ENCODE results near the gene LRBA.

The LRBA gene

DNA sequence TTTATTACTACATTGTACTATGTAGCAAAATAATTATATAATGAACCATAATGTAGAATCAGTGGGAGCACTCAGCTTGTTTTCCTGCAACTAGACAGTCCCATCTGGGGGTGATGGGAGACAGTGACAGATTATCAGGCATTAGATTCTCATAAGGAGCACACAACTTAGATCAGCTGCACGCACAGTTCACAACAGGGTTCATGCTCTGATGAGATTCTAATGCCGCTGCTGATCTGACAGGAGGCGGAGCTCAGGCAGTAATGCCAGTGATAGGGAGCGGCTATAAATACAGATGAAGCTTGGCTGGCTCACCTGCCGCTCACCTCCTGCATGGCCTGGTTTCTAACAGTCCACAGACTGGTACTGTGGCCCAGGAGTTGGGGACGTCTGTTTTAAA is 233.9 kb downstream of the LRBA start:
- no peak overlapping the region for H3K27ac ChIP-seq
- ChIA-PET POLR2A (ENCODE audit: low non-redundant PET) (no interaction called here), CTCF (no interaction called here)
- DNase-seq (ENCODE audit: low spot score): no peak
- TF ChIP-seq, protein P1, sequence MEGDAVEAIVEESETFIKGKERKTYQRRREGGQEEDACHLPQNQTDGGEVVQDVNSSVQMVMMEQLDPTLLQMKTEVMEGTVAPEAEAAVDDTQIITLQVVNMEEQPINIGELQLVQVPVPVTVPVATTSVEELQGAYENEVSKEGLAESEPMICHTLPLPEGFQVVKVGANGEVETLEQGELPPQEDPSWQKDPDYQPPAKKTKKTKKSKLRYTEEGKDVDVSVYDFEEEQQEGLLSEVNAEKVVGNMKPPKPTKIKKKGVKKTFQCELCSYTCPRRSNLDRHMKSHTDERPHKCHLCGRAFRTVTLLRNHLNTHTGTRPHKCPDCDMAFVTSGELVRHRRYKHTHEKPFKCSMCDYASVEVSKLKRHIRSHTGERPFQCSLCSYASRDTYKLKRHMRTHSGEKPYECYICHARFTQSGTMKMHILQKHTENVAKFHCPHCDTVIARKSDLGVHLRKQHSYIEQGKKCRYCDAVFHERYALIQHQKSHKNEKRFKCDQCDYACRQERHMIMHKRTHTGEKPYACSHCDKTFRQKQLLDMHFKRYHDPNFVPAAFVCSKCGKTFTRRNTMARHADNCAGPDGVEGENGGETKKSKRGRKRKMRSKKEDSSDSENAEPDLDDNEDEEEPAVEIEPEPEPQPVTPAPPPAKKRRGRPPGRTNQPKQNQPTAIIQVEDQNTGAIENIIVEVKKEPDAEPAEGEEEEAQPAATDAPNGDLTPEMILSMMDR (conservative IDR thresholded peaks at IDR 0.05; ENCODE audit: low read depth): no peak

DNA sequence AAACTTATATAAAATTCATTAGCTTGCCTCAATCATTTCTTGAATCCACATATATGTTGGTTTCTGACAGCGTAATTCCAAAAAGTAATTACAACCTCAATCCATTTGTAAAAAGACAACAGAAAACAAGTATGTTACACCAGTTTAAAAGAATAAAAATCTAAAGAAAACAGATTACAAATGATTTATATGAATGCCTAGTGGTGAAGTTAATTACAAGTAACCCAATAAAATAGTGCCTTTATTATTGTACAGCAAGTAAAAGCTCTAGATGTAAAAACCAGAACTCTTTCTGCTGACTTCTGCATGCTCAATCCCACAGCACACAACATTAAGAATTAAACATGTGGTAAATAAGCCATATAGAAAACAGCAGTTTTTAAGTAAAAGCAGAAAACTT is 235.4 kb downstream of the LRBA start:
- POLR2A ChIA-PET (ENCODE audit: low non-redundant PET): no interaction called here
- CTCF ChIA-PET: interaction anchor here (1.0 kb wide), 1 partner anchor 87 kb away, joined by 3 read pairs; no protein-coding TSS in a partner anchor

DNA sequence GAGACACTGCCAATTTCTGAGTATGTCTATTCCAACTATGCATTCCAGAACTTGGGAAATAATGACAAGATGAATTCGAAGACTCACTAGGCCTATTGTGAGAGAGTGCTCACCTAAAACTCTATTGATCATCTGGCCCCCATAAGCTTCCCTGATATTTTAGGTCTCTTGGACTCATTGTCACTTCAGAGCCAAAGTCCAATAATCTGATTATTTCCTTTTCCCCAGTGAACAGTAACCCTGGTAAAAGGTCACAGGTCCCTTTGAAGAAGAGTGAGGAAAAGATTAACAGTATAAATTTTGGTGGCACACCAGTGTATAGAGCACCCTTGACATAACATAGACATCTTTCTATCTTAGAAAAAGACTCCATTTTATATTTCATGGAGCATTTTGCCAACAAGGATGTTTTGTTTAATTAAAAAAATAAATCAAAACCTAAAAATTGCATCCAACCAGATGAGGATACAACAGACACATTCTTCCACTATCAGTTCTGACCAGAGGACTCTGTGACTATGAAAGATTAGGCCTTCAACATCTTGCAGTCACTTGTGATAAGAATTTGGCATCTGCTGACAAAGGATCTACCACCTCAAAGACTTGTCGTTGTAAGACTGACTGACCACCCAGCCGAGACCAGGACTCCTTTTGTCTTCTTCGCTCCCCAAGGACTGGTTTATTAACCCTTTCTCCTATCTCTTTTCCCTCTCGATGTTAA is 241.2 kb downstream of the LRBA start:
- ChIA-PET POLR2A (ENCODE audit: low non-redundant PET) (no interaction called here), CTCF (no interaction called here)
- no peak for DNase-seq (ENCODE audit: low spot score)
- TF ChIP-seq, protein P1 (conservative IDR thresholded peaks at IDR 0.05; ENCODE audit: low read depth): no peak
- H3K27ac ChIP-seq: no peak overlapping the region

More for the DNA sequence above, 235.4 kb downstream of the LRBA start:
- H3K27ac ChIP-seq: no peak overlapping the region
- TF ChIP-seq, protein P1 (conservative IDR thresholded peaks at IDR 0.05; ENCODE audit: low read depth): no peak
- DNase-seq (ENCODE audit: low spot score): no peak

DNA sequence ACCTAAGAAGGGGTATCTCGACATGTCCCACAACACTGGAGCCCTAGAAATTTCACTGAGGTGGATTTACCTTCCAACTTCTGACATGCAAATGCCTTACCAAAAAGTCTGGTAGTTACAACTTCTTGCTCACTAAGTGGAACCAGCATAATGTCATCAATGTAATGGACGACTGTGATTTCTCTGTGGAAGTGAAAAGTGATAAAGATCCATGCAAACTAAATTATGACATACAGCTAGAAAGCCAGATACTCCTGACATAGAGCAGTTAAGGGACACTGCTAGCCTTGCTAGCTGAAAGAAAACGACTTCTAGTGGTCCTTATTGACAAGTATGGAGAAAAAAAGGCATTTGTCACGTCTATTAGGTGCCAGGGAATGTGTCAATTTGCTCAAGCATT is 242.1 kb downstream of the LRBA start:
- ChIA-PET POLR2A (ENCODE audit: low non-redundant PET) (no interaction called here), CTCF (no interaction called here)
- DNase-seq (ENCODE audit: low spot score): no peak
- TF ChIP-seq, protein P1 (conservative IDR thresholded peaks at IDR 0.05; ENCODE audit: low read depth): no peak
- H3K27ac ChIP-seq: no peak overlapping the region

DNA sequence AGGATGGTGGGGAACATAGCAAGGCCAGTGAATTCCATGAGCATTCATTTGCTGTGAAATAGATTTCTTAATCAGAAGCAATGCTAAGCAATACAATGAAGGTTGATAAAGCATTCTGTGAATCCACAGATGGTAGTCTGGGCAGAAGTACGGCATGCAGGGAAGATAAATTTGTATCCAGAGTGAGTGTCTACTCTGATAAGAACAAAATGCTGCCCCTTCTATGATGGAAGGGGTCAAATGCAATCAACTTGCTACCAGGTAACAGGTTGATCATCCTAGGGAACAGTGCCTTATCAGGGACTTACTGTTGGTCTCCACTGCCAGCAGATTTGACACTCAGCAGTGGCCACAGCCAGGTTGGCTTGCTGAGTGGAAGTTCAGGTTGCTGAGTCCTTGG is 243.7 kb downstream of the LRBA start:
- TF ChIP-seq, protein P1 (conservative IDR thresholded peaks at IDR 0.05; ENCODE audit: low read depth): no peak
- POLR2A ChIA-PET (ENCODE audit: low non-redundant PET): no interaction called here
- CTCF ChIA-PET: no interaction called here
- H3K27ac ChIP-seq: no peak overlapping the region
- no peak for DNase-seq (ENCODE audit: low spot score)

DNA sequence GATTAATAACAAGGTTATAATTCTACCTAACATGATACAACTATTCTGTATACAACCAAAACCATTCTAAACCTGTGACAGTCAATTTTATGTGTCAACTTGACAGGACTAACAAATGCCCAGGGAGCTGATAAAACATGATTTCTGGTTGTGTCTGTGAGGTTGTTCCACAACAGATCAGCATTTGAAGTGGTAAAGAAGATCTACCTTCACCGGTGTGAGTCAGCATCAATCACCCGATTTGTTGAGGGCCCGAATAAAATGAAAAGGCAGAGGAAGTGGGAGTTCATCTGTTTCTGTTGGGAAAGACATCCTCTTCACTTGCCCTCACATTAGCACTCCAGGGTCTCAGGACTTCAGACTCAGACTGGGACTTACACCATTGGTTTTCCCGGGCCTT is 245.2 kb downstream of the LRBA start:
- H3K27ac ChIP-seq: no peak overlapping the region
- CTCF ChIA-PET: no interaction called here
- POLR2A ChIA-PET (ENCODE audit: low non-redundant PET): no interaction called here
- TF ChIP-seq, protein P1 (conservative IDR thresholded peaks at IDR 0.05; ENCODE audit: low read depth): no peak
- DNase-seq (ENCODE audit: low spot score): peak; percentile 13

Measured in RWPE1 (cell line).